ENCODE data around the gene CRIM1. TPM values are rescaled to one million over a fixed set of nuclear protein-coding genes. Genes with fewer than 3 reads are reported as not detected.

CRIM1 gene
- total RNA-seq, 1 experiment from 2014 or later = 292 TPM

DNA sequence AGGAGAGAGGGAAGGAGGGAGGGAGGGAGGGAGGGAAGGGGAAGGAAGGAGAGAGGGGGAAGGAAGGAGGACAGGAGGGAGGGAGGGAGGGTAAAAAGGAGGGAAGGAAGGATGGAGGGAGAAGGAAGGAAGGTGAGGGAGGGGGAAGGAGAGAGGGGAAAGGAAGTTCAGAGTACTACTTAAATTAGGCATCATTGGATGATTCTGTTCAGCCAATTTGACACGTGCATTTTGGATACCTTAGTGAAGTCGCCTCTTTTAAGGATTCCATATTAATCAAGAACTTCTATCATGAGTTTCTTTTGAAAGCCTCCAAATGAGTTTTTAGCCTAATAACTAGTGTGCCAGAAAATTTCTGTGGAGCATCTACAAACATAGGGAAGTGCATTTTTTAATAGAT, 179.5 kb downstream of the CRIM1 start:
- H3K27me3 ChIP-seq (replicated peaks; ENCODE audit: control insufficient read depth, insufficient read depth, low read length) = no peaks in the 10 kb centered on the region
- no peak for DNase-seq
- ChIA-PET POLR2A (no interaction called here), CTCF (no interaction called here)
- peaks cover 5% of the 10 kb centered on the region for H3K4me1 Mint-ChIP-seq (ENCODE audit: low read depth, unreplicated experiment)
- no peak overlapping the region for H3K4me3 Mint-ChIP-seq (ENCODE audit: unreplicated experiment)
- H3K36me3 Mint-ChIP-seq (ENCODE audit: insufficient read depth, unreplicated experiment) = no peaks in the 10 kb centered on the region
- no TSS peak for BruUV-seq (replicated peaks)
- no peak overlapping the region for H3K4me3 ChIP-seq (ENCODE audit: low read depth, low read length)
- H3K4me1 ChIP-seq = no peaks in the 10 kb centered on the region
- no peaks in the 10 kb centered on the region for H3K27me3 Mint-ChIP-seq (ENCODE audit: insufficient read depth, unreplicated experiment)
- no peaks in the 10 kb centered on the region; the same call in 1 of the 2 replicates for H3K36me3 ChIP-seq (ENCODE audit: control insufficient read depth, insufficient read depth, low read length)
- H3K9me3 ChIP-seq = no peaks in the 10 kb centered on the region
- no peak overlapping the region for H3K27ac Mint-ChIP-seq (ENCODE audit: unreplicated experiment)
- intact Hi-C loops (cut with micrococcal nuclease; ENCODE audit: unreplicated experiment) = no loop called here
- TF ChIP-seq, protein P1, sequence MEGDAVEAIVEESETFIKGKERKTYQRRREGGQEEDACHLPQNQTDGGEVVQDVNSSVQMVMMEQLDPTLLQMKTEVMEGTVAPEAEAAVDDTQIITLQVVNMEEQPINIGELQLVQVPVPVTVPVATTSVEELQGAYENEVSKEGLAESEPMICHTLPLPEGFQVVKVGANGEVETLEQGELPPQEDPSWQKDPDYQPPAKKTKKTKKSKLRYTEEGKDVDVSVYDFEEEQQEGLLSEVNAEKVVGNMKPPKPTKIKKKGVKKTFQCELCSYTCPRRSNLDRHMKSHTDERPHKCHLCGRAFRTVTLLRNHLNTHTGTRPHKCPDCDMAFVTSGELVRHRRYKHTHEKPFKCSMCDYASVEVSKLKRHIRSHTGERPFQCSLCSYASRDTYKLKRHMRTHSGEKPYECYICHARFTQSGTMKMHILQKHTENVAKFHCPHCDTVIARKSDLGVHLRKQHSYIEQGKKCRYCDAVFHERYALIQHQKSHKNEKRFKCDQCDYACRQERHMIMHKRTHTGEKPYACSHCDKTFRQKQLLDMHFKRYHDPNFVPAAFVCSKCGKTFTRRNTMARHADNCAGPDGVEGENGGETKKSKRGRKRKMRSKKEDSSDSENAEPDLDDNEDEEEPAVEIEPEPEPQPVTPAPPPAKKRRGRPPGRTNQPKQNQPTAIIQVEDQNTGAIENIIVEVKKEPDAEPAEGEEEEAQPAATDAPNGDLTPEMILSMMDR (IDR thresholded peaks at IDR 0.05; ENCODE audit: insufficient read depth in 1 of 2, low read depth in 1 of 2, low read length in 1 of 2, severe bottlenecking in 1 of 2, unreplicated experiment in 1 of 2) = no peak
- H3K9me3 Mint-ChIP-seq (ENCODE audit: unreplicated experiment) = no peaks in the 10 kb centered on the region

DNA sequence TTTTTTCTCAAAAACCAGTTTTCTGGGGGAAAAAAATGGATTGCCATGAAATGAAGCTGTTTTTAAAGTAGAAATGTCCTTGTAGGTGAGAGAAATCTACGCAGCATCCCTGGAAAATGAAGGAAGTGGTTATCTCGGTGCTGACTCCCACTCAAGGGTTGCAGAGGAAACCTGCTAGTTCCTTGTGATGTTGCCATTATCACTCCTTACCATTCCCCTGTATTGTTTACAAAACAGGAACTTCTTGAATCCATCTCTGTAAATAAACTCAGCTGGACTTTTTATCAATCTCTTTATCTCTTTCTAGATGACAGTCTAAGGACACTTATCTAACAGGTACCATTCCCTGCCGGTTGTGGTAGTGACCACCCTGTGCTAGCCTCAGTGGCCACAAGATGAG, 181.2 kb downstream of the CRIM1 start:
- Histone ChIP-seq H3K36me3 (ENCODE audit: control insufficient read depth, insufficient read depth, low read length) (no peaks in the 10 kb centered on the region; the same call in 1 of the 2 replicates), H3K9me3 (no peaks in the 10 kb centered on the region), H3K4me3 (ENCODE audit: low read depth, low read length) (no peak overlapping the region), H3K27me3 (replicated peaks; ENCODE audit: control insufficient read depth, insufficient read depth, low read length) (no peaks in the 10 kb centered on the region), H3K4me1 (no peaks in the 10 kb centered on the region)
- POLR2A ChIA-PET = no interaction called here
- intact Hi-C loops (cut with micrococcal nuclease; ENCODE audit: unreplicated experiment) = no loop called here
- BruUV-seq (replicated peaks) = no TSS peak
- no peaks in the 10 kb centered on the region for H3K36me3 Mint-ChIP-seq (ENCODE audit: insufficient read depth, unreplicated experiment)
- CTCF ChIA-PET = no interaction called here
- no peaks in the 10 kb centered on the region for H3K9me3 Mint-ChIP-seq (ENCODE audit: unreplicated experiment)
- H3K27me3 Mint-ChIP-seq (ENCODE audit: insufficient read depth, unreplicated experiment) = no peaks in the 10 kb centered on the region
- H3K27ac Mint-ChIP-seq (ENCODE audit: unreplicated experiment) = peak overlapping the region; percentile 13
- H3K4me1 Mint-ChIP-seq (ENCODE audit: low read depth, unreplicated experiment) = no peaks in the 10 kb centered on the region
- DNase-seq = no peak
- no peak overlapping the region for H3K4me3 Mint-ChIP-seq (ENCODE audit: unreplicated experiment)
- TF ChIP-seq, protein P1 (IDR thresholded peaks at IDR 0.05; ENCODE audit: insufficient read depth in 1 of 2, low read depth in 1 of 2, low read length in 1 of 2, severe bottlenecking in 1 of 2, unreplicated experiment in 1 of 2) = no peak

DNA sequence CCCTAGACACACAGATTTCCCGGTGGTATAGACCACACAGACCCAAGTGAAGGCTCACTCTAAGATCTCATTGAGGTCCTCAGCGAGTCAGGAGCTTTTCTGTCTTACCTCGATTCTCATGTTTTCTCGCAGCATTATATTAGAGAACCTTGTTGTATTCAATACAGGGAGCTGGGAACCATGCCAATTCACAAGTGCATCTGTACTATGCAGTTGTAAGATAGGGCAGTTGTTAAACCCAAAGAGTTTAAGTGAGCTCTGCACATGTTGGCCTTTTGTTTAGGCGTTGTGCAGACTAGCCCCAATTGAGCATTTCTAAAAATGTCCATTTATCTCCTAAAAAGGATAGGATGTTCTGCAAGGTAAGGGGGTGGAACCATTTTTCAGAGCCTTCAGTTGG, 182.8 kb downstream of the CRIM1 start:
- POLR2A ChIA-PET = no interaction called here
- H3K27ac Mint-ChIP-seq (ENCODE audit: unreplicated experiment) = peak overlapping the region; percentile 5

More for the DNA sequence above, 182.8 kb downstream of the CRIM1 start:
- H3K9me3 Mint-ChIP-seq (ENCODE audit: unreplicated experiment) = no peaks in the 10 kb centered on the region
- H3K4me3 ChIP-seq (ENCODE audit: low read depth, low read length) = no peak overlapping the region
- no peaks in the 10 kb centered on the region for H3K27me3 ChIP-seq (replicated peaks; ENCODE audit: control insufficient read depth, insufficient read depth, low read length)
- H3K27me3 Mint-ChIP-seq (ENCODE audit: insufficient read depth, unreplicated experiment) = no peaks in the 10 kb centered on the region
- CTCF ChIA-PET = no interaction called here
- no peak overlapping the region for H3K4me3 Mint-ChIP-seq (ENCODE audit: unreplicated experiment)
- H3K36me3 Mint-ChIP-seq (ENCODE audit: insufficient read depth, unreplicated experiment) = no peaks in the 10 kb centered on the region
- no peak for DNase-seq
- intact Hi-C loops (cut with micrococcal nuclease; ENCODE audit: unreplicated experiment) = no loop called here
- no peaks in the 10 kb centered on the region for H3K4me1 Mint-ChIP-seq (ENCODE audit: low read depth, unreplicated experiment)
- no TSS peak for BruUV-seq (replicated peaks)
- no peaks in the 10 kb centered on the region for H3K4me1 ChIP-seq
- TF ChIP-seq, protein P1 (IDR thresholded peaks at IDR 0.05; ENCODE audit: insufficient read depth in 1 of 2, low read depth in 1 of 2, low read length in 1 of 2, severe bottlenecking in 1 of 2, unreplicated experiment in 1 of 2) = no peak
- H3K9me3 ChIP-seq = no peaks in the 10 kb centered on the region
- no peaks in the 10 kb centered on the region; the same call in 1 of the 2 replicates for H3K36me3 ChIP-seq (ENCODE audit: control insufficient read depth, insufficient read depth, low read length)

Data from Caco-2 (cell line).